Natural killer cell (primary cell): ENCODE measurements around the gene FANCF. TPM values are rescaled to one million over a fixed set of nuclear protein-coding genes. Genes with fewer than 3 reads are reported as not detected.

Experiments used
- ATAC-seq, 3 donors: fragments of 150-1000 bp in 2 of 3; fragments of 200-7000 bp in 1 of 3; cut with Tn5 transposase; 1 replicate in 1 of 3; 2 replicates in 2 of 3; pipeline ENCODE4 v1.10.0; 2021; ENCODE audit warnings: mild to moderate bottlenecking in 2 of 3, moderate library complexity in 2 of 3
- DNase-seq, 2 donors: peaks; one replicate each; pipeline versions ENCODE4 v3.0.0 to v3.0.0-alpha.2; 2013 to 2021; ENCODE audit warnings: mixed read lengths in 1 of 2
- H3K27ac ChIP-seq: one replicate; pipeline ENCODE4 v1.5.1; 2013; ENCODE audit warnings: mild to moderate bottlenecking, low read length
- H3K27me3 ChIP-seq: one replicate; pipeline ENCODE4 v1.6.1; 2013; ENCODE audit warnings: low read length; ENCODE audit not compliant: control insufficient read depth, insufficient read depth
- H3K36me3 ChIP-seq: one replicate; pipeline ENCODE4 v1.6.1; 2013; ENCODE audit warnings: low read length; ENCODE audit not compliant: control insufficient read depth, insufficient read depth
- H3K4me1 ChIP-seq: one replicate; pipeline ENCODE4 v1.6.1; 2013; ENCODE audit warnings: low read length; ENCODE audit not compliant: control insufficient read depth, insufficient read depth
- H3K4me3 ChIP-seq: one replicate; pipeline ENCODE4 v1.5.1; 2013; ENCODE audit warnings: low read length
- H3K9me3 ChIP-seq: one replicate; pipeline ENCODE4 v1.6.1; 2013; ENCODE audit warnings: low read length; ENCODE audit not compliant: control insufficient read depth, insufficient read depth
- H3K27ac Mint-ChIP-seq, 2 donors: one replicate each; pipeline ENCODE4 v1.8.0; 2022; ENCODE audit warnings: mild to moderate bottlenecking in 2 of 2, mixed read lengths in 2 of 2, moderate library complexity in 1 of 2
- H3K27me3 Mint-ChIP-seq, 2 donors: one replicate each; pipeline ENCODE4 v1.8.0; 2022; ENCODE audit warnings: low read depth in 2 of 2, mixed read lengths in 2 of 2
- H3K36me3 Mint-ChIP-seq: one replicate; pipeline ENCODE4 v1.8.0; 2022; ENCODE audit warnings: mixed read lengths
- H3K4me1 Mint-ChIP-seq, 2 donors: one replicate each; pipeline ENCODE4 v1.8.0; 2022; ENCODE audit warnings: mixed read lengths in 2 of 2
- H3K4me3 Mint-ChIP-seq: one replicate; pipeline ENCODE4 v1.8.0; 2022; ENCODE audit warnings: mild to moderate bottlenecking, moderate library complexity, mixed read lengths
- H3K9me3 Mint-ChIP-seq, 2 donors: one replicate each; pipeline ENCODE4 v1.8.0; 2022; ENCODE audit warnings: mixed read lengths in 2 of 2
- WGBS: methylation state at CpG from one replicate; pipeline ENCODE4 v1.1.7; 2013; ENCODE audit warnings: missing lambda C conversion rate; ENCODE audit not compliant: insufficient coverage; 5-methylcytosine and 5-hydroxymethylcytosine counted together
- intact Hi-C: fragments of 100-400 bp; cut with micrococcal nuclease; formaldehyde crosslinking; loops from one replicate; pipeline ENCODE4 v1.14.2; 2022
- total RNA-seq, 4 donors: library from RNA; stranded (reverse); fragments of 120-200 nt in 1 of 4; gene quantifications; one replicate each; pipeline versions ENCODE4 v1.2.3 to v1.2.4, GENCODE V29; 2013 to 2022
- TF ChIP-seq, protein P1 (sequence below): fragments of 200-600 bp; IDR thresholded peaks from one replicate; pipeline ENCODE4 v1.8.0; 2022; ENCODE audit warnings: antibody characterized with exemption

Gene FANCF
- total RNA-seq, 3 donors from 2014 or later (not counting 1 experiment from before 2014, with no cell fraction given): 7.2 to 10.3 (median 9.7) TPM

- Histone ChIP-seq H3K4me1 (no peaks in the 10 kb centered on the region), H3K4me3 (no peak overlapping the region), H3K27me3 (no peaks in the 10 kb centered on the region), H3K36me3 (no peaks in the 10 kb centered on the region), H3K27ac (no peak overlapping the region), H3K9me3 (no peaks in the 10 kb centered on the region)
- H3K27me3 Mint-ChIP-seq: no peaks in the 10 kb centered on the region
- no peaks in the 10 kb centered on the region for H3K4me1 Mint-ChIP-seq
- intact Hi-C loops: no loop called here
- no peaks in the 10 kb centered on the region for H3K9me3 Mint-ChIP-seq
- ATAC-seq (no peak), DNase-seq (no peak)
- no peak overlapping the region for H3K4me3 Mint-ChIP-seq
- H3K36me3 Mint-ChIP-seq: no peaks in the 10 kb centered on the region
- WGBS: no CpG with 5 or more reads among the region's 2 CpGs
- no peak overlapping the region for H3K27ac Mint-ChIP-seq
- TF ChIP-seq, protein P1, sequence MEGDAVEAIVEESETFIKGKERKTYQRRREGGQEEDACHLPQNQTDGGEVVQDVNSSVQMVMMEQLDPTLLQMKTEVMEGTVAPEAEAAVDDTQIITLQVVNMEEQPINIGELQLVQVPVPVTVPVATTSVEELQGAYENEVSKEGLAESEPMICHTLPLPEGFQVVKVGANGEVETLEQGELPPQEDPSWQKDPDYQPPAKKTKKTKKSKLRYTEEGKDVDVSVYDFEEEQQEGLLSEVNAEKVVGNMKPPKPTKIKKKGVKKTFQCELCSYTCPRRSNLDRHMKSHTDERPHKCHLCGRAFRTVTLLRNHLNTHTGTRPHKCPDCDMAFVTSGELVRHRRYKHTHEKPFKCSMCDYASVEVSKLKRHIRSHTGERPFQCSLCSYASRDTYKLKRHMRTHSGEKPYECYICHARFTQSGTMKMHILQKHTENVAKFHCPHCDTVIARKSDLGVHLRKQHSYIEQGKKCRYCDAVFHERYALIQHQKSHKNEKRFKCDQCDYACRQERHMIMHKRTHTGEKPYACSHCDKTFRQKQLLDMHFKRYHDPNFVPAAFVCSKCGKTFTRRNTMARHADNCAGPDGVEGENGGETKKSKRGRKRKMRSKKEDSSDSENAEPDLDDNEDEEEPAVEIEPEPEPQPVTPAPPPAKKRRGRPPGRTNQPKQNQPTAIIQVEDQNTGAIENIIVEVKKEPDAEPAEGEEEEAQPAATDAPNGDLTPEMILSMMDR: no peak
Measured at GRCh38 chr11:22640862-22641261, 15.2 kb upstream of the FANCF start.

DNA sequence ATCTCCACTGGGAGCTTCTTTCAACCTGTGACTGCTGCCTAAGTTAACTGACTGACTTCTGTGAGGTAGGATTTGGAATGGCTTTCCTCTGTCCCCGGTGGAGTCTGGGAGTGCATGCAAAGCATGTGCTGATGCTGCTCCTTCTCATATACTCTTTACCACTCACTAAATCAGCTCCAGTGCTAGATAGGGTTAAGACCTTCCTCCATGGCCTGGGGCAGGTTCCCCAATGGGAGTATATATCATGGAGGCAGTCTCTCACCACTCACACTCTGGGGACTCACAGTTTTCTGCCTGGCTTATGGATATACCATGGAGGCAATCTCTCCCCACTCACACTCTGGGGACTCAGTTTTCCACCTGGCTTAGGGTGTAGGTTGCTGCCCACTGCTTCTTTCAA lies 10.1 kb upstream of the FANCF start:
- no peak overlapping the region for H3K27ac ChIP-seq
- 0% methylated on average over 1 of the region's 1 CpG for WGBS
- TF ChIP-seq, protein P1: no peak
- no peaks in the 10 kb centered on the region for H3K4me1 ChIP-seq
- H3K36me3 ChIP-seq: no peaks in the 10 kb centered on the region
- H3K4me3 ChIP-seq: no peak overlapping the region
- intact Hi-C loops: no loop called here
- no peaks in the 10 kb centered on the region for H3K36me3 Mint-ChIP-seq
- H3K27ac Mint-ChIP-seq: no peak overlapping the region
- DNase-seq (no peak), ATAC-seq (peak in 2 of 3 donors; percentile 30 to 35)
- H3K27me3 ChIP-seq: no peaks in the 10 kb centered on the region
- no peaks in the 10 kb centered on the region for H3K9me3 ChIP-seq
- no peaks in the 10 kb centered on the region for H3K4me1 Mint-ChIP-seq
- H3K27me3 Mint-ChIP-seq: peaks cover 0 to 18% of the 10 kb centered on the region in 2 donors
- no peak overlapping the region for H3K4me3 Mint-ChIP-seq
- H3K9me3 Mint-ChIP-seq: no peaks in the 10 kb centered on the region

GRCh38 chr11:22634897-22635629 lies 9.4 kb upstream of the FANCF start:
- Histone ChIP-seq H3K4me1 (no peaks in the 10 kb centered on the region), H3K4me3 (no peak overlapping the region), H3K27me3 (no peaks in the 10 kb centered on the region), H3K27ac (no peak overlapping the region), H3K36me3 (no peaks in the 10 kb centered on the region), H3K9me3 (no peaks in the 10 kb centered on the region)
- no peak for DNase-seq
- Mint-ChIP-seq H3K27me3 (peaks cover 0 to 18% of the 10 kb centered on the region in 2 donors), H3K4me3 (no peak overlapping the region), H3K9me3 (no peaks in the 10 kb centered on the region), H3K4me1 (no peaks in the 10 kb centered on the region), H3K27ac (no peak overlapping the region), H3K36me3 (no peaks in the 10 kb centered on the region)
- intact Hi-C loops: no loop called here
- peak in 2 of 3 donors; percentile 26 to 39 for ATAC-seq
- 96% methylated on average over 3 of the region's 3 CpGs for WGBS
- TF ChIP-seq, protein P1: no peak
